ENCODE data around the gene SLC37A2.

DNA sequence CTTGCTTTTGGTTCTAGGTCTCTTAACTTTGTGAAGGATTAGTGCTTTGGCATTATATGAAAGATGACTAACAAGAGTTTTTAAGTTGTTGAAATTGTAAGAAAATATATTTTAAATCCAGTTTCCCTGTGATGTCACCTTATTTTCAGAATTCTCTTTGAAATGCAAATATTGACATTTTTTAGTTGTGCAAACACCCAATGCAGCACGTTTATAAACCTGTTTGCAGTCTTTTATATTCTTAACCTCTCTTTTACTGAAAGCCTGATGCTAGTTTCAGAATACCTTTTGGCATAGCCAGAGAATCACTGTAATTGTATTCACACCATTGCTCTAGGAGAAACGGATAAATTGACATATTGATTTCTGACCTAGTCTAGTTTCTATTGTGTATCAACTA, 42.8 kb upstream of the SLC37A2 start:
- TF ChIP-seq POLR2A (IDR thresholded peaks at IDR 0.05; ENCODE audit: low read depth, low read length) (no peak), POLR2AphosphoS5 (IDR thresholded peaks at IDR 0.05; ENCODE audit: low read depth, low read length) (no peak), TAF1 (IDR thresholded peaks at IDR 0.05; ENCODE audit: borderline replicate concordance, low read depth, low read length) (no peak)

Measured in GM12892 (cell line).